Lower leg skin (tissue), 3 donors: ENCODE measurements around the gene ECHS1.

Experiments used
- CTCF ChIP-seq, 3 donors: fragments of 450-650 bp; IDR thresholded peaks; one replicate each; pipeline ENCODE4 v1.5.1; 2016; ENCODE audit warnings: antibody characterized with exemption in 3 of 3, mild to moderate bottlenecking in 3 of 3, moderate library complexity in 2 of 3
- POLR2A ChIP-seq, 2 donors: fragments of 450-650 bp; IDR thresholded peaks; one replicate each; pipeline ENCODE4 v1.6.1; 2016 to 2017; ENCODE audit warnings: antibody characterized with exemption in 2 of 2, mild to moderate bottlenecking in 1 of 2, moderate library complexity in 1 of 2

- TF ChIP-seq CTCF (IDR thresholded peaks at IDR 0.05) (no peak), POLR2A (IDR thresholded peaks at IDR 0.05) (no peak)
Observed at GRCh38 chr10:133388973-133389818, 16.0 kb upstream of the ECHS1 start.
